Measurements from ENCODE around the gene SESN2.

GRCh38 chr1:28297826-28298225 is 38.5 kb downstream of the SESN2 start:
- no peak for TF ChIP-seq EZH2 (IDR thresholded peaks at IDR 0.05; ENCODE audit: insufficient read depth, poor library complexity, severe bottlenecking)
- TF ChIP-seq EZH2phosphoT487 (IDR thresholded peaks at IDR 0.05; ENCODE audit: insufficient read depth, low read depth): no peak
